OCI-LY3 (cell line): ENCODE results near the gene HID1.

ENCODE experiments used
- H2AFZ ChIP-seq: fragments of 200-600, 300-600 bp; shearing (Covaris generic); 2 replicates; pipeline ENCODE4 v1.6.0; 2014; ENCODE audit warnings: antibody characterized with exemption, low read depth, low read length
- H3K27ac ChIP-seq: fragments of 200-600, 300-600 bp; sonication (generic); 2 replicates; pipeline ENCODE4 v1.5.1; 2014; ENCODE audit warnings: mild to moderate bottlenecking, low read length, moderate library complexity, mixed read lengths
- H3K27me3 ChIP-seq: fragments of 200-600, 300-600 bp; sonication (generic); 2 replicates; pipeline ENCODE4 v1.6.1; 2014; ENCODE audit warnings: low read depth, low read length, mixed read lengths
- H3K36me3 ChIP-seq: fragments of 200-600, 300-600 bp; sonication (generic); replicated peaks from 2 replicates; pipeline ENCODE3; 2014; ENCODE audit warnings: low read depth, low read length, mixed read lengths
- H3K4me1 ChIP-seq: fragments of 300-600, 200-600 bp; sonication (generic); 2 replicates; pipeline ENCODE4 v1.6.1; 2014; ENCODE audit warnings: low read length, mixed read lengths
- H3K4me2 ChIP-seq: fragments of 200-600, 300-600 bp; sonication (generic); 2 replicates; pipeline ENCODE4 v1.6.1; 2014; ENCODE audit warnings: low read length, mixed read lengths
- H3K4me3 ChIP-seq: fragments of 300-600, 200-600 bp; sonication (generic); 2 replicates; pipeline ENCODE4 v1.5.1; 2014; ENCODE audit warnings: antibody characterized with exemption, mild to moderate bottlenecking, low read length, moderate library complexity
- H3K79me2 ChIP-seq: fragments of 300-600, 200-600 bp; shearing (Covaris generic); 2 replicates; pipeline ENCODE4 v1.6.1; 2014; ENCODE audit warnings: mild to moderate bottlenecking, low read length, mixed read lengths
- H3K9ac ChIP-seq: fragments of 300-600, 200-600 bp; shearing (Covaris generic); 2 replicates; pipeline ENCODE4 v1.6.0; 2014; ENCODE audit warnings: mild to moderate bottlenecking, low read length, moderate library complexity
- H3K9me3 ChIP-seq: fragments of 200-600, 300-600 bp; shearing (Covaris generic); 2 replicates; pipeline ENCODE4 v1.6.1; 2014; ENCODE audit warnings: low read length, mixed read lengths; ENCODE audit not compliant: insufficient read depth
- H4K20me1 ChIP-seq: fragments of 200-600, 300-600 bp; sonication (generic); 2 replicates; pipeline ENCODE4 v1.6.1; 2016; ENCODE audit warnings: low read length, mixed read lengths; ENCODE audit not compliant: insufficient read depth
- EZH2phosphoT487 ChIP-seq: fragments of 200-600 bp; shearing (Covaris generic); IDR thresholded peaks from 2 replicates; pipeline ENCODE4 v1.6.1; 2018; ENCODE audit warnings: antibody characterized with exemption, mixed run types, low read depth
- TF ChIP-seq, protein P1 (sequence below): fragments of 200-600, 300-600 bp; sonication (generic); IDR thresholded peaks from 2 replicates; pipeline ENCODE4 v1.5.1; 2014; ENCODE audit warnings: antibody characterized with exemption, low read length, low read depth

Gene HID1

DNA sequence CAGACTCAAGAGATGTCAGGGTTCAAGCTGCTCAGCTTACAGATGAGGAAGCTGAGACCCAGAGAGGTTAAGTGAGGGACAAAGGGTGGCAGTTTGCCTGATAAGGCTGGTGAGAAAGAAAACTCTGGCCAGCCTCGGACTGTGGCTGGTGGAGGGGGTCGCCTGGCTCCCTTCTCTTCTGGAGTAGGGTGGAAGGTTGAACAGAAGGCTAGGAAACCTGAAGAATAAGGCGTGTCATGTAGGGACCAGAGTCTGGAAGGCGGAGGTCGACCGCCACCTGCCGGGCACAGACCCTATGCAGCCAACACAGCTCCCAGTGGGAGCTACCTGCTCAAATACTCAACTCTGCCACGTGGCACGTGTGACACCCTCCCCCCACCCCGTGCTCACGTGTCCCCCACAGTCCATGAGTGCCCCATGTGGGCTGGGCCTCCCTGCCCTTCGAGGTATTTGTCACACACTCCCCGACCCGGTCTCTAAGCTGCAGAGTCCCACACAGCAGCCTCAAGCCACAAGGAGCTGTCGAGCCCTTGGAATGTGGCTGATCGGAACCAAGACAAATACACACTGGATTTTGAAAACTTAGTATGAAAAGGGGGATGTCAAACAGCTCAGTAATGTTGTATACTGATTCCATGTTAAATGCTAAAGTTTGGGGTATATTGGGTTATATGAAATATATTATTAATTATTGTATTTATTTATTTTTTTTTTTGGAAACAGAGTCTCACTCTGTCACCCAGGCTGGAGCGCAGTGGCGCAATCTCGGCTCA lies 11.8 kb downstream of the HID1 start:
- H2AFZ ChIP-seq, result peak overlapping the region; percentile 51; the same call in 1 of the 2 replicates
- H4K20me1 ChIP-seq, result no peaks in the 10 kb centered on the region

DNA sequence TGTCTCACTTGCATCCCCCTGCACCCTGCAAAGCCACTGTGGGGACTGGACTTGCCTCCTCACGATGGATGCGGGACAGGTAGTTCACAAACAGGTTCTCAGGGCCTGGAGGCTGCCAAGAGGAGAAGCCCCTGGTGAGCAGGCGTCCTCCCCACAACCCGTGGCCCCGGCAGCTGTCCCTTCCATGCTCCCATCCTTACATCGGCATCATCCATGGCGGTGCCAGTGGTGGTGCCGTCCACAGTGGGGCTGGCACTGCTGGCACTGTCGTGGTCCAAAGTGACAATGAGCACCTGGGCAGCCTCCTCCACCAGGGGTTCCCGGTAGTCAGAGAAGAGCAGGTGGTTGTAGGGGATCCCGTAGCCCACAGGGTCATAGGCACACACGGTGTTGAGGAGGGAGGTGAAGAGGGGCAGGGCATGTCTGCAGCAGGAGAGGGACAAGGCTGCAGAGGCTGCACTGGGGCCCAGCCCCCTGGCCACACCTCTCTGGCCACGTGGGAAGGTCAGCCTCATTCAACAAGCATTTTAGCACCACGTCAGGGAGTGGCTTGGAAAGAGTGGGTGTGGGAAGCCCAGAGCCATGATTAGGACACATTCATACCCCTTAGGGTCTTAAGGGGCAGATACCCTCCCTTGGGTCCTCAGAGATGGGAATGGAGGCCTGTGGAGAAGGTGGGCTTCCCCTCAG lies 12.6 kb downstream of the HID1 start:
- H3K27me3 ChIP-seq, result no peaks in the 10 kb centered on the region
- no peaks in the 10 kb centered on the region for H3K36me3 ChIP-seq
- H3K9me3 ChIP-seq, result no peaks in the 10 kb centered on the region
- H3K4me2 ChIP-seq, result peak overlapping the region; percentile 64; the same call in 1 of the 2 replicates
- TF ChIP-seq, protein P1, sequence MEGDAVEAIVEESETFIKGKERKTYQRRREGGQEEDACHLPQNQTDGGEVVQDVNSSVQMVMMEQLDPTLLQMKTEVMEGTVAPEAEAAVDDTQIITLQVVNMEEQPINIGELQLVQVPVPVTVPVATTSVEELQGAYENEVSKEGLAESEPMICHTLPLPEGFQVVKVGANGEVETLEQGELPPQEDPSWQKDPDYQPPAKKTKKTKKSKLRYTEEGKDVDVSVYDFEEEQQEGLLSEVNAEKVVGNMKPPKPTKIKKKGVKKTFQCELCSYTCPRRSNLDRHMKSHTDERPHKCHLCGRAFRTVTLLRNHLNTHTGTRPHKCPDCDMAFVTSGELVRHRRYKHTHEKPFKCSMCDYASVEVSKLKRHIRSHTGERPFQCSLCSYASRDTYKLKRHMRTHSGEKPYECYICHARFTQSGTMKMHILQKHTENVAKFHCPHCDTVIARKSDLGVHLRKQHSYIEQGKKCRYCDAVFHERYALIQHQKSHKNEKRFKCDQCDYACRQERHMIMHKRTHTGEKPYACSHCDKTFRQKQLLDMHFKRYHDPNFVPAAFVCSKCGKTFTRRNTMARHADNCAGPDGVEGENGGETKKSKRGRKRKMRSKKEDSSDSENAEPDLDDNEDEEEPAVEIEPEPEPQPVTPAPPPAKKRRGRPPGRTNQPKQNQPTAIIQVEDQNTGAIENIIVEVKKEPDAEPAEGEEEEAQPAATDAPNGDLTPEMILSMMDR, result no peak
- no peak for TF ChIP-seq EZH2phosphoT487
- peaks cover 11% of the 10 kb centered on the region for H3K4me1 ChIP-seq
- no peak overlapping the region for H3K4me3 ChIP-seq
- no peaks in the 10 kb centered on the region for H3K79me2 ChIP-seq
- no peaks in the 10 kb centered on the region for H4K20me1 ChIP-seq
- H3K27ac ChIP-seq, result no peak overlapping the region
- no peak overlapping the region for H3K9ac ChIP-seq
- H2AFZ ChIP-seq, result peak overlapping the region; percentile 51; the same call in 1 of the 2 replicates

More for the DNA sequence above, 11.8 kb downstream of the HID1 start:
- peaks cover 10% of the 10 kb centered on the region for H3K4me1 ChIP-seq
- TF ChIP-seq, protein P1, result peak; percentile 79
- TF ChIP-seq EZH2phosphoT487, result no peak
- H3K79me2 ChIP-seq, result no peaks in the 10 kb centered on the region
- H3K27ac ChIP-seq, result no peak overlapping the region
- no peaks in the 10 kb centered on the region for H3K27me3 ChIP-seq
- H3K9me3 ChIP-seq, result no peaks in the 10 kb centered on the region
- peak overlapping the region; percentile 35; the same call in 1 of the 2 replicates for H3K4me3 ChIP-seq
- no peaks in the 10 kb centered on the region for H3K36me3 ChIP-seq
- peak overlapping the region; percentile 64 for H3K4me2 ChIP-seq
- H3K9ac ChIP-seq, result no peak overlapping the region; the same call in 1 of the 2 replicates

DNA sequence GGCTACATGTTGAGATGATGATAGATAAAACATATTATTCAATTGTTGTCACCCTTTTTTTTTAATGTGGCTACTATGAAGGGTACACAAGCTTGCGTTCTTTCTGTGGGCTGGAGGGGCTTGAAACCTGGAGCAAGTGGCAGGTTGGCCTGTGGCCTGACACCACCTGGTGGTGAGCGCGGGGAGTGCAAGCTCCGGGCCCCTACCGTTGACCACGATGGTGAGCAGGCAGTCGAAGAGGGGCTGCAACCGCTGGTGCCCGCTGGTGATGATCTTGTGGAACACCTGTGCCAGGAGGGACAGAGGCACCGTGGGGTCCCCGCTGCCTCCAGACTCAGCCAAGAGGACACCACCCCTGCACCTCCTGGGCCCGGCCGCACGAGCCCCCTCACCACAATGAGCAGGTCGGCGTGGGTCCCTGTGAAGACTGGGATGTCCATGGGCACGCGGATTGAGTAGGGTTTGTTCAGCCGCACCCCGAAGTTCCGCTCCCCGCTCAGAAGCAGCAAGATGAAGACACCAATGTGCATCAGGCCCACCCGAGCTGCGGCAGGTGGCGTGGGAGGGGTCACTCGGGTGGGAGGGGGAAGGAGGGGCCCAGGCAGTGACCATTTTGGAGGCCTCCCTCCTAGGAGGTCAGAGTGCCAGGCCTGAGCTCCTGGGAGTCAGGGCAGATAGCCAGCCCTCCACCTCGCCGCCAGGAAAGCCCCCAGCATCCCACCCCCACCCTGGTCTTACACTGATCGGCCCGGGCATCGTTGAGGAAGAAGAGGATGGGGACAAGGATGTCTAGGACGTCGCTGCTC lies 14.4 kb downstream of the HID1 start:
- no peaks in the 10 kb centered on the region for H3K27me3 ChIP-seq
- H3K4me3 ChIP-seq, result no peak overlapping the region
- H3K36me3 ChIP-seq, result no peaks in the 10 kb centered on the region
- peaks cover 14% of the 10 kb centered on the region for H3K4me1 ChIP-seq
- H3K27ac ChIP-seq, result no peak overlapping the region
- no peak for TF ChIP-seq EZH2phosphoT487
- TF ChIP-seq, protein P1, result peak; percentile 84
- no peaks in the 10 kb centered on the region for H3K79me2 ChIP-seq
- no peaks in the 10 kb centered on the region for H3K9me3 ChIP-seq
- peak overlapping the region; percentile 45 for H3K4me2 ChIP-seq
- H2AFZ ChIP-seq, result peak overlapping the region; percentile 70; the same call in 1 of the 2 replicates
- no peaks in the 10 kb centered on the region for H4K20me1 ChIP-seq
- no peak overlapping the region for H3K9ac ChIP-seq

DNA sequence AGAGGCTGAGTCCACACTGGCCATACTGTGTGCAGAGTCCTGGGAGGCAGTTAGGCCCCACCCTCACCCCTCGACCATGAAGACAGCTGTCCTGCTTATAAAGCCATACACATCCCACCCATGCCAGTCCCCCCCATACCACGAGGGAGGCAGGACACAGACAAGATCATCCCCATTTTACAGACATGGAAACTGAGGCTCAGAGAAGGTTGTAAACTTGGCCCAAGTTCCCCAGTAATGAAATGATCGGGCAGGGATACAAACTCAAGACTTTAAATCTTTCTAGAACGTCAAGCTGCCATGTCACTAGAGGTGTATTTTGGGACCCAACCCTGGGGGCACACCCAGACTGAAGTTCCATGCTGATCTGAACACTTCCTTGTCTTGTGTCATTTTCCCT lies 16.5 kb downstream of the HID1 start:
- Histone ChIP-seq H3K36me3 (no peaks in the 10 kb centered on the region), H3K9me3 (no peaks in the 10 kb centered on the region), H3K4me3 (no peak overlapping the region), H3K4me2 (no peak overlapping the region), H3K27me3 (no peaks in the 10 kb centered on the region), H3K4me1 (peaks cover 14% of the 10 kb centered on the region), H3K9ac (no peak overlapping the region), H4K20me1 (no peaks in the 10 kb centered on the region), H3K27ac (no peak overlapping the region), H2AFZ (no peak overlapping the region), H3K79me2 (no peaks in the 10 kb centered on the region)
- no peak for TF ChIP-seq EZH2phosphoT487
- TF ChIP-seq, protein P1, result no peak
